Posterior vena cava (tissue), 2 donors: ENCODE data around the gene SIN3A. TPM values are rescaled to one million over a fixed set of nuclear protein-coding genes. Genes with fewer than 3 reads are reported as not detected.
"Not testable (repeated sequence)": the region's sequence is repeated elsewhere in the genome, so short reads cannot be mapped to it uniquely, and the experiment has no call there.

Source experiments
- DNase-seq: peaks from one replicate; pipeline ENCODE4 v3.0.0-alpha.2; 2020; ENCODE audit warnings: low spot score
- intact Hi-C, 2 donors: fragments of 100-400 bp; cut with DNase I; formaldehyde crosslinking; loops; one replicate each; pipeline versions ENCODE4 v1.14.1 to v1.14.2; 2022 to 2023
- total RNA-seq, 2 donors: library from RNA; stranded (reverse); fragmentation: NEBNext Ultra II Directional; extraction: Animal tissue kit (Norgen Biotek cat#: 25700); gene quantifications; one replicate each; pipeline ENCODE4 v1.2.1, GENCODE V29; 2021
- donor health status: DM: yes; HTN: yes; CAD: no.
- donor health status: DM: yes; HTN: yes; CAD: no.

Gene SIN3A
- total RNA-seq, 2 donors from 2014 or later: 47.8 to 47.9 TPM

DNA sequence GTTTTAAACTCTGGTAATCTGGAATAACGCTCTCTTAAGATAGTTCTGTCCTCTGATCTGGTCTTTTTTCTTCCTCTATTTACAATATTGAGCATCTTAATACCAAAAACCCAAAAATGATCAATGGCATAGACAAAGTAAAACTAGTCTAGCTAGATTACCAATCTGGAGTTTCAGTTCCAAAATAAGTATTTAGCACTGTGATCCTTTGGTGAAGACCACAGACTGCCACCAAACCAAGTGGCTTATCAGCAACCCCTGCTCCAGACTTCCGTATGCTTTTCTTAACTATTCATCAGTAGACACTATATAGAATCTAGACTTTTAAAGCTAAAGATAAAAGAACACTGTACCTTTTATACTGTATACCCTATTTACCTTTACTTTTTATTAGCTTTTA lies 47.6 kb downstream of the SIN3A start:
- intact Hi-C loops: no loop called here
- DNase-seq: no peak

DNA sequence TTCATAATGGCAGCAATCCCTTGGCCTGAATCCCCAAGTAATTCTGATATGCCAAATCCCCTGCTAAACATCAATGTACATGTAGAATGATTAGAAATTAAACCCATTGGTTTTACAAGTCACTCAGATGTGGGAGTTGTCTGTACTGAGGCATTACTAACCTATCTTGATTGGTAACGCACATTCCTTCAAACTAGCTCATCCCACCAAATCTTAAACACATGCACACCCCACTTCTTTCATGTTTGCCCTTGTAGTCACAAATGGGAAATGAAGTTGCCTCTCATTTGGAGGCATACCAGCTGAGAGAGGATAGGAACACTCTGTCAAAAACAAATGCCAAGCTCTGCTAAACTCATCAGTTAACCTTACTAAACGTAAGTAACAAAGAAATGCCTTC lies 54.0 kb downstream of the SIN3A start:
- intact Hi-C loops: no loop called here
- no peak for DNase-seq

DNA sequence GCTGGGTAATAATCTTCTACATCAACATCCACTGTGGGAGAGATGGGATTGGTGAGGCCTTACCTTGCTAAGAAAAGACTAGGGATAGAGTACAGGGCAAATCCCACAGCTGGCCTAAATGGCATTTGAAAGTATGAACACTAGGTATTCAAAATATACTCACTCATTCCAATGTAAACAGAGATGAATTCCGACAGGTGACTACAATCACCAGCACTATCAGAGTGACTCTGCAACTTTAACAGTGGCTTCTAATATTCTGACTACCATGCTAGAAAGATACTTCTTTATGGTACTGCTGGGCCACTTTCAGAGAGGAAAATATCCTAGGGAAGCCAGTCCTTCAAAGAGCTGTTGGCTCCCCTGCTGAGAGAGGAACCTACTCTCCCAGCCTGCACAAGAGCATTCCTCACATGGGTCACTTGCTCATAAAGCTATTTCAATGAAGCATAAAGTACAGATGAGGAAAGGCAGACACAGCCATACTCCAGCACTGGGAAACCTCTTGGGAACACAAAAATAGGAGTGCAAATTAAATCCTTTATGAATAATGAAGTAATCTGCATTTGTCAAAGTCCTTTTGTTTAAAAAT lies 61.6 kb downstream of the SIN3A start:
- intact Hi-C loops: no loop called here
- no peak for DNase-seq

DNA sequence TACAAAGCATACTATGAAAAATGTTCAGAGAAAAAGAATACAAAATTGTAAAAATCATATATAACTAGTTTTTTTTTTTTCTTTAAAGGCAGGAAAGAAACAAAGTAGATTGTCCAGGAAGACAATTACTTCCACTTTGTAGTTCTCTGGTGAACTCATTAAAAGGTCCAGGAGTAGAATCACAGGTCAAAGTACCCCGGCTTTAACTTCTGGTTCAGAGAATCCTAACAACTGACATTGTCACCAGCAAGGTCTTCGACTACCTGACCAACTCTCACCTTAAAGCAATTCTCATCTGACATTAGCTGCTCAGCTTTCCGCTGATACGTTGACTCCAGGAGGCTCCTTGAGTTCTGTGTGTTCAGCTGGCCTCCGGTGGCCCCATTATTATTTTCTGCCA lies 67.5 kb downstream of the SIN3A start:
- intact Hi-C loops, DNase-seq: not testable (repeated sequence)

GRCh38 chr15:75380773-75381172 lies 70.7 kb downstream of the SIN3A start:
- intact Hi-C loops: no loop called here
- DNase-seq: no peak

DNA sequence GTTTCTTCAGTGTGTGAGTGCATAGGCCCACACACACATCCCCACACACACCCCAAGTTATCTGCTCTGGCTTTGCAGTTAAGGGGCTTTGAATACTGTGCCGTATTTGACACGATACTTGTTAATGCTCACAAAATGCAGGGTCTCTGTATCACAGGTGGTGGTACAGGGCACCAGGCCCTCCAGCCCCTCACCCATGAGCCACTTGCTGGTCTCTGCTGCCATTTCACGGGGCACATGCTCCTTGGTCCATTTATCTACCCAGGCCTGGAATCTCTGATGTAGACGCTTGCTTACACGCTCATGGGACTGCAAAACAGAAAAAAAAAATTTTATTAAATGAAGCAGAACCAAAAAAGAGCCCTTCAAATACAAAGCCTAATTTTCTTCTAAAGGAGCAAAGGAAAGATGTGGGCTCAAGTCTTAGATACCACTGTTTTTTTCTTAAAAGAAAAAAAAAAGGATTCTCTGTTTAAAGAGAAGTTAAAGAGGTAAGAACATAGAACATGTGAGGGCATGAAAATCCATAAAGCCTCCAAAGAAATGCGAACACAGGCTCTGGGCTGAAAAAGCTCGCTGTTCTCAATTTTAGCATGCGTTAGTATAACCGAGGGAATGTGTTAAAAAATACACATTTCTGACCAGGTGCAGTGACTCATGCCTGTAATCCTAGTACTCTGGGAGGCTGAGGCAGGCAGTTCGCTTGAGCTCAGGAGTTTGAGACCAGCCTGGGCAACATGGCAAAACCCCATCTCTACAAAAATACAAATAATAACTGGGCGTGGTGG lies 79.4 kb downstream of the SIN3A start:
- DNase-seq: no peak
- intact Hi-C loops: no loop called here

- intact Hi-C loops: no loop called here
- no peak for DNase-seq
These were observed 80.0 kb downstream of the SIN3A start for GRCh38 chr15:75371486-75371885.

GRCh38 chr15:75369897-75370581 lies 81.5 kb downstream of the SIN3A start:
- DNase-seq: no peak
- intact Hi-C loops: no loop called here

GRCh38 chr15:75368689-75369239 lies 82.7 kb downstream of the SIN3A start:
- no peak for DNase-seq
- intact Hi-C loops: no loop called here

GRCh38 chr15:75367913-75368688 lies 83.4 kb downstream of the SIN3A start, which contains the start of gene MAN2C1:
MAN2C1 (minus strand) TSS chr15:75368607; CDS start chr15:75368583, 24 bp downstream.
- intact Hi-C loops: no loop called here
- peak; percentile 97 for DNase-seq

DNA sequence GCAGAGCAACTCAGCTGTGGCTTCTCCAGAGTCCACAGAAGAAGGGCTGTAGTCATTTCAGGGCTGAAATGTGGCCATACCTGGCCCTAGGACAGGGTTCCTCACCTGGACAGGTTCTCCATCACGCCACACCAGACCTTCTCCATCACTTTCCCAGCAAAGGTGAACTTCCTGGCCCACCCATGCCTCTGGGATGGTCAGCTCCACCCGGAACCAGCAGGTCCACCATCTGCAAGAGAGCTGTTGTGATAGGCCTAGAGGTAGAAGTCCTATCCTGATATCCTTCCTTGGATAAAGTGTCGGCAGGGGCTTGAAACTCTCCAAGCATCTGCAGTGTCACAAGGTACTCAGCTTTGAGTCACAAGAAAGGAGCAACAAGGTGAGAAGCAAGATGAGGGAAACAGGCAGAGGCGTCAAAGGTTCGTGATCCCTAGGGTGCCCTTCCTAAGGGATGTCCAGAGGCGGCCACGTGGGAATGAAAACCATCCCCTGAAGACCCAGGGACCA lies 84.0 kb downstream of the SIN3A start:
- no peak for DNase-seq
- intact Hi-C loops: no loop called here

DNA sequence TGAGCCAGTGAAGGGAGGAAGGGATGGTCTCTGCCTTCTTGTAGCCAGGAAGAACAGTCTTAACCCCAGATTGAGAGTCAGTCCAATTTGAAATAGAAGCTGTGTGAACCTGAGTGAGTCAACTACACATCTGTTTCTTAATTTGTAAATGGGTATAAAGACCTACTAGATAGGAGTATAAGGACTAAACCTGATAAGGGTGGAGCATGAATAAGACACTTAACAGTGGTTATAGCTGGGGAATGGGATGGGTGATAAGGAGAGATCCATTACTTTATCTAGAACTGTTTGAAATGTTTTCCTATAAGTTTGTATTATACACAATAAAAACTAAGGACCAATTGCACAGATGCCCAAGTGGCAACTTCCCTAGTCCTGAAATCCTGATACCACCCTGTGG lies 84.5 kb downstream of the SIN3A start:
- no peak for DNase-seq
- intact Hi-C loops: no loop called here

DNA sequence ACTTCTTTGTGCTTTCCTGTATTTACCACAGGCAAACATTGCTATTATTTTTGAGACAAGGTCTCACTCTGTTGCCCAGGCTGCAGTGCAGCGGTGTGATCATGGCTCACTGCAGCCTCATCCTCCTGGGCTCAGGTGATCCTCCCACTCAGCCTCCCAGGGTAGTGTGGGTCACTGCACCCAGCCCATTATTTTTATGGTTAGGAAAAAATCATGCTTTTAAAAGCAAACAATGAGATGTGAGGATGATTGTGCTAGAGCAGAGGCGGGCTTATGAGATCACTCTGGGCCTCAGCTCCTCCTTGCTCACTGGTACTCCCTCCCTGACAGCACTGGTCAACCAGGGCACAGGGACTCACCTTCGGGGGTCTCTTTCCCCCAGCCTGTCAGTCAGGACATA lies 85.3 kb downstream of the SIN3A start:
- intact Hi-C loops: no loop called here
- no peak for DNase-seq

DNA sequence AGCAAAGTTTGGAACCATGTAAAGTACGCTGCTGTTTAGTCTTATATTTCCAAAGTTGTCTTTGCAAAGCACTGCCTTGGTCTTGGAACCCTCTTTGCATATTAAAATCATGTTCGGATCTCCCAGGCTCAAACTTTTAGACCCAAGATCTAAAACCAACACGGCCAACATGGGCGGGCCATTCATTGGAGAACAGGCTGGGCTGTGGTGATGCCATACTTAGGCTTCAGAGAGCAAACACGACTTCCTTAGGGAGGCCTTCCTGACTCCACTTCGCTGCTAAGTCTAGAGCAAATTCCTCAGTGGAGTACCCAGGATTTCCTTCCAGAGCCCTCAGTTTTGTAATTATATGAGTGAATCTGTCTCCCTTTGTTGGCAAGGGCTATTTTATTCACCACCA lies 86.6 kb downstream of the SIN3A start:
- intact Hi-C loops: no loop called here
- DNase-seq: no peak

DNA sequence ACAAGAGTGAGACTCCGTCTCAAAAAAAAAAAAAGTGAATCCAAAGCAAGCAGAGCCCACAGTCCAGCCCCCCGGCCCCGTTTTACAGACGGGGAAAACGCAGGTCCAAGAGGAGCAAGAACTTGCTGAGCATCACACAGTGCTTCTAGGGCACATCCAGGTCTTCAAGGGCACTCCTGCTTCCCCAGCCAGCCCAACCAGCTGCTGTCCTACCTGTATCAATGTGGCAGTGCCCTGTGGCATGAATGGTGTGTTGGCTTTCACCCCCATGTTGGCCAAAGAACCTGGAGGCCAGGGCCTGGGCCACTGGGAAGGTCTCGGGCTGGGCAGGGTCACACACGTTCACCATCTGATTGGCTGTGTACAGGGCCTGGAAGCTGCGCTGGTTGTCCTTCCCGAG lies 87.7 kb downstream of the SIN3A start:
- intact Hi-C loops: no loop called here
- DNase-seq: no peak

- intact Hi-C loops: no loop called here
- DNase-seq: no peak
These were observed 88.7 kb downstream of the SIN3A start for GRCh38 chr15:75362642-75363249.

- DNase-seq: no peak
- intact Hi-C loops: no loop called here
These were observed 89.4 kb downstream of the SIN3A start for GRCh38 chr15:75361989-75362641.

DNA sequence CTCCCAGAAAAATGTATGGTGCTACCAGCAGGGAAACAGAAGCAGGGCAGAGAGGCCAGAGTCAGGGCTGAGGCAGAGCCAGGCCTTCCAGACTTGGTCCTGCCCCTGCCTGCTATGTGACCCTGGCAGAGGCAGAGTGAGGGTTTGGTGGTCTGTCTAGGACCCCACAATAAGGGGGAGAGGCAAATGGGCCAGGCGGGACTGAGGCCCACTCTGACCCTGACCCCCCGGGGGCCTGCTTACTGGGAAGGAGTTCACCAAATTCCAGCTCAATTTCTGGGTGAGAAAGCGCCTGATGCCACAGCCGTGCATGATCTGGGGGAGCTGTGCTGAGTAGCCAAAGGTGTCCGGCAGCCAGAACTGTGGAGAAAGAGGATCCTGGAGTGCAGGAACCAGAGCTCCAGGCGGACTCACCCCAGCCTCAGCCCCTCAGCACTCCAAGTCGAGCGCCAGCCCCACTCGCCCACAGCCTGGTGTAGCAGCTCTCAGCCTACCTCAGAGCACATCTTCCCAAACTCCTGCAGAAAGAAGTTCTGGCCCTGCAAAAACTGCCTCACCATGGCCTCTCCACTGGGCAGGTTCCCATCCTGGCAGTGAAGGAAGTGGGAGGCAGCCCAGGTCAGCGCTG lies 90.0 kb downstream of the SIN3A start:
- intact Hi-C loops: no loop called here
- no peak for DNase-seq
